Hepatocyte (in vitro differentiated cells): Measurements from ENCODE around the gene LIN7C. TPM values are rescaled to one million over a fixed set of nuclear protein-coding genes. Genes with fewer than 3 reads are reported as not detected.

Experiments used
- DNase-seq: peaks from one replicate; pipeline ENCODE4 v3.0.0-alpha.2; 2016; ENCODE audit warnings: low spot score
- H2AFZ ChIP-seq: fragments of 200-600 bp; sonication (generic); 2 replicates; pipeline ENCODE4 v1.6.0; 2016; ENCODE audit warnings: antibody characterized with exemption, mild to moderate bottlenecking
- H3K27ac ChIP-seq: fragments of 200-600 bp; sonication (generic); 2 replicates; pipeline ENCODE4 v1.5.1; 2016; ENCODE audit warnings: mild to moderate bottlenecking
- H3K27me3 ChIP-seq: fragments of 200-600 bp; sonication (generic); 2 replicates; pipeline ENCODE4 v1.6.1; 2016
- H3K36me3 ChIP-seq: fragments of 200-600 bp; sonication (generic); replicated peaks from 2 replicates; pipeline ENCODE4 v1.5.1; 2016; ENCODE audit warnings: low read depth; ENCODE audit not compliant: insufficient read depth
- H3K4me1 ChIP-seq: fragments of 200-600 bp; sonication (generic); 2 replicates; pipeline ENCODE4 v1.5.1; 2016; ENCODE audit warnings: mild to moderate bottlenecking, moderate library complexity; ENCODE audit not compliant: insufficient read depth
- H3K4me2 ChIP-seq: fragments of 200-600 bp; sonication (generic); 2 replicates; pipeline ENCODE4 v1.6.0; 2016
- H3K4me3 ChIP-seq: fragments of 200-600 bp; sonication (generic); 2 replicates; pipeline ENCODE4 v1.5.1; 2016; ENCODE audit warnings: mild to moderate bottlenecking
- H3K79me2 ChIP-seq: fragments of 200-600 bp; sonication (generic); 2 replicates; pipeline ENCODE4 v1.6.0; 2017; ENCODE audit warnings: mild to moderate bottlenecking
- H3K9me2 ChIP-seq: fragments of 200-600 bp; sonication (generic); replicated peaks from 2 replicates; pipeline ENCODE4 v1.6.0; 2017; ENCODE audit warnings: mild to moderate bottlenecking; ENCODE audit not compliant: insufficient read depth
- H3K9me3 ChIP-seq: fragments of 200-600 bp; sonication (generic); 2 replicates; pipeline ENCODE4 v1.5.1; 2016; ENCODE audit warnings: low read depth, mild to moderate bottlenecking
- H4K20me1 ChIP-seq: fragments of 200-600 bp; sonication (generic); 2 replicates; pipeline ENCODE4 v1.6.0; 2016; ENCODE audit warnings: mild to moderate bottlenecking; ENCODE audit not compliant: insufficient read depth, poor library complexity, severe bottlenecking
- CTCF ChIP-seq: fragments of 200-600 bp; sonication (generic); IDR thresholded peaks from 2 replicates; pipeline ENCODE4 v1.5.1; 2016; ENCODE audit warnings: antibody characterized with exemption, mild to moderate bottlenecking; ENCODE audit not compliant: poor library complexity
- EZH2 ChIP-seq: fragments of 200-600 bp; sonication (generic); IDR thresholded peaks from 2 replicates; pipeline ENCODE4 v1.6.1; 2016; ENCODE audit warnings: antibody characterized with exemption, mild to moderate bottlenecking, borderline replicate concordance
- EZH2phosphoT487 ChIP-seq: fragments of 200-600 bp; sonication (generic); IDR thresholded peaks from one replicate; pipeline ENCODE4 v1.6.1; 2018; ENCODE audit warnings: antibody characterized with exemption, mild to moderate bottlenecking, low read depth, moderate library complexity; ENCODE audit not compliant: unreplicated experiment, severe bottlenecking
- WGBS: methylation state at CpG from one replicate; pipeline ENCODE4 v1.1.6; 2016; ENCODE audit warnings: low lambda C conversion rate; ENCODE audit errors: missing lambda C conversion rate; 5-methylcytosine and 5-hydroxymethylcytosine counted together
- polyA plus RNA-seq: library from polyadenylated mRNA; unstranded; fragments of >200 nt; fragmentation: Nextera tagmentation; extraction: Ambion mirVana; gene quantifications from 2 replicates; pipeline ENCODE4 v1.2.1, GENCODE V29; 2016
- total RNA-seq: library from RNA; depleted of rRNA; stranded (reverse); fragments of >200 nt; gene quantifications from 2 replicates; pipeline ENCODE4 v1.2.3, GENCODE V29; 2014

LIN7C gene
- total and polyA plus RNA-seq, 2 experiments from 2014 or later, result 22.4 to 55.5 TPM

- H2AFZ ChIP-seq, result no peak overlapping the region
- 100% methylated on average over 2 of the region's 2 CpGs for WGBS
- H3K4me1 ChIP-seq, result peaks cover 29% of the 10 kb centered on the region
- H3K4me3 ChIP-seq, result no peak overlapping the region
- no peak overlapping the region for H3K27ac ChIP-seq
- peaks cover 96% of the 10 kb centered on the region for H3K79me2 ChIP-seq
- no peaks in the 10 kb centered on the region for H3K9me3 ChIP-seq
- no peak for DNase-seq
- TF ChIP-seq EZH2 (no peak), EZH2phosphoT487 (no peak), CTCF (no peak)
- H3K27me3 ChIP-seq, result no peaks in the 10 kb centered on the region
- H3K4me2 ChIP-seq, result no peak overlapping the region
- H3K36me3 ChIP-seq, result no peaks in the 10 kb centered on the region
- peaks cover 9% of the 10 kb centered on the region for H4K20me1 ChIP-seq
- no peaks in the 10 kb centered on the region for H3K9me2 ChIP-seq
Observed at GRCh38 chr11:27458182-27458581, 48.4 kb downstream of the LIN7C start.

GRCh38 chr11:27456795-27457329 lies 49.7 kb downstream of the LIN7C start:
- Histone ChIP-seq H3K9me2 (no peaks in the 10 kb centered on the region), H3K27ac (peak overlapping the region; percentile 49), H3K79me2 (peaks cover 95% of the 10 kb centered on the region), H3K9me3 (no peaks in the 10 kb centered on the region), H2AFZ (no peak overlapping the region), H3K4me3 (no peak overlapping the region), H4K20me1 (peaks cover 9% of the 10 kb centered on the region), H3K4me1 (peaks cover 29% of the 10 kb centered on the region), H3K36me3 (no peaks in the 10 kb centered on the region), H3K27me3 (no peaks in the 10 kb centered on the region), H3K4me2 (peak overlapping the region; percentile 39)
- DNase-seq, result no peak
- no peak for TF ChIP-seq EZH2phosphoT487
- no peak for TF ChIP-seq EZH2
- no peak for TF ChIP-seq CTCF

- TF ChIP-seq EZH2, result no peak
- no peak for TF ChIP-seq CTCF
- TF ChIP-seq EZH2phosphoT487, result no peak
- H3K27ac ChIP-seq, result peak overlapping the region; percentile 49
- 13% methylated on average over 2 of the region's 2 CpGs for WGBS
- H3K4me2 ChIP-seq, result peak overlapping the region; percentile 39
- peaks cover 31% of the 10 kb centered on the region for H3K4me1 ChIP-seq
- no peaks in the 10 kb centered on the region for H3K36me3 ChIP-seq
- DNase-seq, result no peak
- H3K4me3 ChIP-seq, result no peak overlapping the region
- H3K79me2 ChIP-seq, result peaks cover 95% of the 10 kb centered on the region
- H3K9me3 ChIP-seq, result no peaks in the 10 kb centered on the region
- no peaks in the 10 kb centered on the region for H3K27me3 ChIP-seq
- H2AFZ ChIP-seq, result no peak overlapping the region
- H4K20me1 ChIP-seq, result peaks cover 9% of the 10 kb centered on the region
- no peaks in the 10 kb centered on the region for H3K9me2 ChIP-seq
Observed at GRCh38 chr11:27456140-27456794, 50.3 kb downstream of the LIN7C start.
